Right renal cortex interstitium (tissue), 3 donors: ENCODE results near the gene CDK14. TPM values are rescaled to one million over a fixed set of nuclear protein-coding genes. Genes with fewer than 3 reads are reported as not detected.

Experiments used
- DNase-seq, 3 donors: peaks; one replicate each; pipeline ENCODE4 v3.0.0-alpha.2; 2013; ENCODE audit warnings: low read depth in 3 of 3, low spot score in 2 of 3
- polyA plus RNA-seq, 3 donors: library from polyadenylated mRNA; unstranded; fragments of 120-200 nt; gene quantifications; one replicate each; pipeline ENCODE4 v1.2.1, GENCODE V29; 2013; ENCODE audit not compliant: insufficient read length in 3 of 3

The CDK14 gene
- polyA plus RNA-seq, 3 donors = 33.6 to 38.4 (median 36.2) TPM

GRCh38 chr7:91233212-91233611 lies 637.1 kb downstream of the CDK14 start:
- no peak for DNase-seq

DNA sequence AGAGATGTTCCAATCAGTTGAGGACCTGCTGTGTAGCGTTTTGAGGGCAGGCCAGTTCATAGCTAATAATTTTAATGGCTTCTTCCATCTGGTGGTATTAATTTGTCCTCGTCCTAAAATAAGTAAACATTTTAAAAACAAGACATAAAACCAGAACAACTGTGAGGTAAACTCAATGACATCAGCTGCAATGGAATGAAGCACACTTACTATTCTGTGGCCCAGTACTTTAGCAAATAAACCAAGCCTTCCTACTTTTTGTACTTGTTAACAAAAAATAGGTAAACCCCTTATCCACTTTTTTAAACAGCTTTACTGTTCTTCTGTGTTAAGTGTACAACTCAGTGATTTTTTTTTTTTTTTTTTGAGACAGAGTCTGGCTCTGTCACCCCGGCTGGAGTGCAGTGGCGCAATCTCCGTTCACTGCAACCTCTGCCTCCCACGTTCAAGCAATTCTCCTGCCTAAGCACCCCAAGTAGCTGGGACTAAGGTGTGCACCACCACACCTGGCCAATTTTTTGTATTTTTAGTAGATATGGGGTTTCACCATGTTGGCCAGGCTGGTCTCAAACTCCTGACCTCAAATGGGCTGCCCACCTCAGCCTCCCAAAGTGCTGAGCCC lies 639.2 kb downstream of the CDK14 start:
- no peak for DNase-seq

- no peak for DNase-seq
Observed at GRCh38 chr7:91239171-91239604, 643.1 kb downstream of the CDK14 start.

GRCh38 chr7:91239772-91240171 lies 643.7 kb downstream of the CDK14 start:
- DNase-seq = no peak

DNA sequence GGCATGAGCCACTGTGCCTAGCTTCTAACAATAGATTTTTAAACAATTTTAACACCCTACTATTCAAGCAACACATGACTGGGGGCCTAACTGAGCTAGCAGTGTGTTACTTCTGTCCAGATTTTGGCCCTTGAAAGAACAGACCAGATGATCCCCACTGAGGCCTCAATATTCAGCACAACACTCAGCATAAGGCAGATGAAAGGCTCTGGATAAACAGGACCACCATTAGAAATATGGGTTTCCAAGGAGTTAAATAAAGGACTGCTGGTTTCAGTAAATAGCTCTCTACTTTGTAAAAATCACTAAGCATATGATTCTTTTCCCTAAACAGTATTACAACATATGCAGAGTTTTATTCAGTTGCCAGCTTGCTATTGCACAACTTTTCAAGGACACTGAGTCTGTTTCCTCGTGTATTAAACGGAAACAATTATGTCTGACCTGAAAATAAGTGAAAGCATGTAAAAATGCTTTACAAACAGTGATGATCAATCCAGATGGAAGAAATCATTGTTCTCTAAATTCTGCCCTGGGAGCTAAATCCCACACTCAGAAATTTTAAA lies 644.3 kb downstream of the CDK14 start:
- DNase-seq = no peak

DNA sequence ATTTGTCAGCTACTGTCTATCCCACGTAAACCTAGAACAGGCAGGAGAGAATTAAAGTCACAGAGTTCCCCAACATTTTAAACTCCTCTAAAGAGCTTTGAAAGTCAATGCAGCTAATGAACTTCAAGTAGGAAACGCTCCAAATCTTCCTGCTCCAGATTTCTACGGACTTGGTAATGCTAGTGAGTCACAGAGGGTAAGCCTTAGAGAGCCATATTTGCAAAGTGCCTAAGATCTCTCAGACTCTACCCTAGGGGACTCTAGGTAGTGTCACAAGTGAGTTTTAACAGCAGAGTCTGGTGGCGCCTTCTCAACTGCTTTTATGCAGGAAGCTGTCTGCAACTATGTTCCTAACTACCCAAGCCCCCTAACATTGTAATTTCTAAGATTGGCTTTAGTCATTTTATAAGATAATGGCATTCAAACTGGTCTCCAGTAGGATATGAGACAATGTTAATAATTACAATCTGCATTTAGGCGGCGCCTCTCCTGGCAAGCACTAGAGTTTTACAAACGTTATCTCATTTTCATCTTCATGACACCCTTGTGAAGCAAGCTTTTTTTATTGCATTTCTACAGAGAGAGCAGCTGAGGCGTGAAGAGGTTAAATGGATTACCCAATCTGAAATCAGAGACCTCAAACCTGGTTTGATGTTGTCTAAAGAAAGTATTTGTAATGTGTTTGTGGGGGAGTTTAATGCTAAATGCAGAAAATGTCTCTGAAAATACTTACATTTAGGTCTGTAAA lies 646.1 kb downstream of the CDK14 start:
- DNase-seq = no peak

DNA sequence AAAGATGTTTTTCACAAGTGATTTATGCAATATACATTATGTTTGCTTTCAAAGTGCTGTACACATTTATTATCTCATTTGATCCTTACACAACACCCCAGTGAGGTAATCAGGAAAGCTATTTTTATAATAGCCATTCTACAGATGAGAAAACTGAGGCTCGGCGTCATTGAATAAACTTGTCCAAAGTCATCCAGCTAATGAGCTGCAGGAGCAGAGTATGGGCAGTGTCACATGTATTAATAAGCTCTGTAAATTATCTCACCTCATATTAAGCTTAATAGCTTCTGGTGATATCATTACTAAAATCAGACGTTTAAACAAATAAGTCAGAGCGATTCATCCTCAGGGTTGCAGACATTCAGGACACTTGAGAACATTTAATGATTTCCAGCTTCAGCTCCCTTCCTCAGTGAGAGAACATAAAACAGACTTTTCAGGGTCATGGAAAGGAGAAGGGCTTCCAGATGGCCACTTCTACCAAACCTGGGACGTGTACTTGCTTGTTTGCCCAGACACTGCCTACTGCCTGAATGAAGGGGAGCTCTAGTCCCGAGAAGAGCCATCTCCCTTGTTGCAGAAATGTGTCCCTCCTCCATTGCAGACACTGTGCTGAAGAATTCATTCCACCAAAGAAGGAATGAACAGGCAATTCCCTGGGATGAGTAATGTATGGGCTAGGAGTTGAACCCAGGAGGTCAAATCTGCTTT lies 647.6 kb downstream of the CDK14 start:
- no peak for DNase-seq

GRCh38 chr7:91247500-91247899 lies 651.4 kb downstream of the CDK14 start:
- no peak for DNase-seq

- no peak for DNase-seq
Observed at GRCh38 chr7:91248996-91249395, 652.9 kb downstream of the CDK14 start.

DNA sequence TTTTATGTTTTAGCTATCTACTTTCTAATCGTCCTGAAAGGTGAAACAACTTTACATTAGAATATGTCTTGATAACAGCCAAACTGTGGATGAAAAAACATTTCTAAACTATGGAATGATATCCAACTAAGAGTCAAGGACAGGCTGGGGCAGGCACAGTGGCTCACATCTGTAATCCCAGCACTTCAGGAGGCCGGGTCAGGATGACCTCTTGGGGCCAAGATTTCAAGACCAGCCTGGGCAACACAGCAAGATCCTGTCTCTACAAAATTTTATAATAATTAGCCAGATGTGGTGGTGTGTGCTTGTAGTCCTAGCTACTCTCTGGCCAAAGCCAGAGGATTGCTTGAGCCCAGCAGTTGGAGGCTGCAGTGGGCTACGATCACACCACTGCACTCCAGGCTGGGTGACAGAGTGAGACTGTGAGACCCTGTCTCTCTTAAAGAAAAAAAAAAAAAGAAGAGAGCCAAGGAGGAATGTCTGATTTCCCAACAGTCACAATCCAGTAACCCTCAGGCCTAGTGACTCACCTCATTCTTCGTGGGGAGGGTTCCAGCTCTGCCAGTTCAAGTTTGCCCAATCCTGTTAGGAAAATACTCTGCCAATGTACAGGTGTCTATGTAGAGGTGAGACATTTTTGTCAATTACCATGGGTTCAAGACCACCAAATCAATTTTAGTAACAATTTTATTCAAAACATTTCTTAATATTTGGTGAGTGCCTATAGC lies 653.5 kb downstream of the CDK14 start:
- no peak for DNase-seq

DNA sequence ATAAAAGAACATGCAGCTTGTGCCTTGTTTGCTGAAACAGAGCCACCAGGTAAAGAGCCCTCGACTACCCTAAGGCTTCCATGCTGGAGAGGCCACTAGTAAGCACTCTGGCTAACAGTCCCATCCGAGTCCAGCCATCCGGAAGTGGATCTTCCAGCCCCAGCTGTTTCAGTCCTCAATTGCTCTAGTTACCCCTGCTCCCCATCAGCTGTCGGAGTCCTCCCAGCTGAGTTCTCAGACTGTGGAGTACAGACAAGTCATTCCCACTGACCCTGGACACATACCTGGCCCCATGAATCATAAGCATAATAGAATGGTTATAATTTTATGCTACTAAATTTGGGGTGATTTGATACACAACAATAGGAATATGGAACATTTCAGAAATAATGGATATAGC lies 654.6 kb downstream of the CDK14 start:
- DNase-seq = no peak

GRCh38 chr7:91251877-91252276 lies 655.8 kb downstream of the CDK14 start:
- no peak for DNase-seq

Other genes with a start within 250 kb of the CDK14 start
- gene GTPBP10, start 249.6 kb upstream of the CDK14 start, polyA plus RNA-seq = 10 to 100 TPM; 26.8 to 28.6 (median 27.8) TPM
- 10 to 100 TPM; 45.8 to 48.8 (median 46.9) TPM for gene CLDN12, start 192.9 kb upstream of the CDK14 start, polyA plus RNA-seq
- gene PTTG1IP2, start 126.7 kb upstream of the CDK14 start, polyA plus RNA-seq = not detected